Activated T-cell treated with anti-CD3 and anti-CD28 coated beads for 1 hour (primary cell): ENCODE results near the gene PRAMEF9.
"Not testable (repeated sequence)": the region's sequence is repeated elsewhere in the genome, so short reads cannot be mapped to it uniquely, and the experiment has no call there.

Experiments used
- DNase-seq: peaks from one replicate; pipeline ENCODE4 v3.0.0-alpha.2; 2020; ENCODE audit warnings: low read depth

Gene PRAMEF9

DNA sequence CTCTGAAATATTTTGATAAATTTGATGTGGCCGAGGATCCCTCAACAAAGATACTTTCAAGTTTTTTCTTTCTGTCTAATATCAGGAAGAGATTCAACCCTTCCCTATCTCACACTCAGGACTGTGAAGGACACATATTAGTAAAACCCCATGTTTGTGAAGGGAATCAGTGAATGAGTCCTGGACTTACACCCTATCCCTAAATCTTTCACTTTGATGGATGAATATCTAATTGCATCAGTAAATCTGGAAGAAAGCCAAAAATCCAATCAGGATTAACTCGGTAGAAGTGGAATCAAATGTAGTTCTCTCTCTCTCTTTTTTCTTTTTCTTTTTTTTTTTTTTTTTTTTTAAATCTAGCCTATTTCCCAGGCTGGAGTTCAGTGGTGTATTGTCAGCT, at the start of gene PRAMEF9:
Gene PRAMEF9 (plus strand): TSS at position 301 of the 400 bp plus-strand sequence. CDS start 3,433 bp downstream, outside the sequence.
- DNase-seq: not testable (repeated sequence)

DNA sequence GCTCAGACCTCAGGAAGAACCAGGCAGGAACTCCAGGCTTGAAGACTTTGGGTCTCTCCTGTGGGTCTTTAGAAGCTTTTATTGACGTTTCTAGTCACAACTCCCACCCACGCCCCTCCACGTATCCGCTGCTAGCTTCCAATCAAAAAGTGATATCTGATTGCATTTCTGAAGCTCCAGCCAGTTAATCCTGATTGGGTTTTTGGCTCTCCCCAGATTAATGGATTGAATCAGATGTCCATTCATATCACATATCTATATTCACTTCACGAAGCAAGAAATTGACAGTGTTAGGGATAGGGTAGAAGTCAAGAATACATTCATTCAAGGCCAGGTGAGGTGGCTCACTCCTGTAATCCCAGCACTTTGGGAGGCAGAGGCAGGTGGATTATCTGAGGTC, 15.7 kb upstream of the PRAMEF9 start, which contains the start of gene PRAMEF26:
Gene PRAMEF26 (minus strand): TSS at position 101 of the 400 bp plus-strand sequence. CDS start 2,914 bp downstream, outside the sequence.
- DNase-seq: not testable (repeated sequence)

DNA sequence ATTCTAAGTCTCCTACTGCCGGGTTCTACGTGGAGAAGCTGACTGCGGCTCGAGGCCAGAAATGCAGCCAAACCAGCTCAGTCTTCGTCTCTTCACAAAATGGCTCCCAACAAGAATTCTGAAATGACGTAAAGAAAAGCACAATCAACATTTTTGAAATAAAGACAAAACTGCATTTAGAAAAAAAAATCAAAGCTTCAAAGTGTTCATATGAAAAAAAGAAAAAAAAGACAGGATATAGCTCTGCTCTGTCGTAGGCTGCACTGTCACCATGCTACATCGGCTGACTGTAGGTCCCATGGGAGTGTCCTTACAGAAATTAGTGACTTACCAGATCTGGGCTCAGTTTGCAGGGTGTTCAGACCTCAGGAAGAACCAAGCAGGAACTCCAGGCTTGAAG, 6.1 kb upstream of the PRAMEF9 start, which contains the start of gene HNRNPCL4:
Gene HNRNPCL4 (minus strand): TSS at position 101 of the 400 bp plus-strand sequence. CDS start 164 bp downstream, outside the sequence.
- DNase-seq: not testable (repeated sequence)

DNA sequence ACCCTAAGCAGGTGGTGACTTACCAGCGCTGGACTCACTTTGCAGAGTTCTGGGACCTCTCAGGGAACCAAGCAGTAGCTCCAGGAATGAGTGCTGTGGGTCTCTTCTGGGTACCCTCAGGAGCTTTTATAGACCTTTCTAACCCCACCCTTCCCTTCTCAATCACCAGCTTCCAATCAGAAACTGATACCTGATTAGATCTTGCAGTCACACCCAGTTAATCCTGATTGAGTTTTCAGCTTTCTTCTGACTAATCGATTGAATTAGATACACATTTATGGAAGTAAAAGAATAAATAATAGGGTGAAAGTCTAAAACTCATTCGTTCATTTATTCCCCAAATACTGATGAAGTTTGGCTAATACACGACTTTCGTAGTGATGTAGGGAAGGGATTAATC, 29.7 kb downstream of the PRAMEF9 start, which contains the start of gene PRAMEF13:
Gene PRAMEF13 (minus strand): TSS at position 101 of the 400 bp plus-strand sequence. CDS start 1,820 bp downstream, outside the sequence.
- DNase-seq: not testable (repeated sequence)

DNA sequence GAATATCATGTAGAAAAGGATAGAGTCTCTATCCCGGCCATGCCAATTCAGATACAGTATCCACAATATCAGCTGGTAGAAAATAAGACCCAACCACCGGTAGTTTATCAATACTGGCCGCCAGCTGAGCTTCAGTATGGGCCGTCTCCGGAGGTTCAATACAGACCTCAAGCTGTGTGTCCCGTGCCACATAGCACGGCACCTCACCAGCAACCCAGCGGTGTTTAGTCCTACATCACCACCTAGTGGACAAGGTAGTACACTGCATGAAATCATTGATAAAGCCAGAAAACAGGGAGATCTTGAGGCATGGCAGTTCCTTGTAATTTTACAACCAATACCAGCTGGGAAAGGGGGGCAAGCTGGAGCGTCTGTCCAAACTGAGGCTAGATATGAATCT, 37.1 kb downstream of the PRAMEF9 start:
- DNase-seq: not testable (repeated sequence)

DNA sequence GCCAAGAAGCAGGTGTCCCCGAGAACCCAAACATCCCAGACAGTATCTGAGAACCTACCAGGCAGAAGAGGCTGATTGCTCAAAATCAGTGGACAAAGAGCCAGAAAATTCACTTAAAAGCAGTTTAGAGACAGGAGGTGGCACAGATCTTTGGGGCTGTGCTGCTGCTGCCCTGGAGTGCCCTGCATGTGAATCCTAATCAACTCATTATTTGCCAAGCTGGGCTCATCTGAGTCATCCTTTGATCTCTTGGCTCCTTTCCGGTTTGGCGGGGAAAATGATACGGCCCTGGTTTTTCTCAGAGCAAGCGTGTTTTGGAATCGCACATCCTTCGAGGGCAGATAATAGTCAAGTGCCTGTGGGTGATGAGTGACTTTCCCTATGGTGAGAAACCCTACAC, 45.0 kb downstream of the PRAMEF9 start:
- not testable (repeated sequence) for DNase-seq

DNA sequence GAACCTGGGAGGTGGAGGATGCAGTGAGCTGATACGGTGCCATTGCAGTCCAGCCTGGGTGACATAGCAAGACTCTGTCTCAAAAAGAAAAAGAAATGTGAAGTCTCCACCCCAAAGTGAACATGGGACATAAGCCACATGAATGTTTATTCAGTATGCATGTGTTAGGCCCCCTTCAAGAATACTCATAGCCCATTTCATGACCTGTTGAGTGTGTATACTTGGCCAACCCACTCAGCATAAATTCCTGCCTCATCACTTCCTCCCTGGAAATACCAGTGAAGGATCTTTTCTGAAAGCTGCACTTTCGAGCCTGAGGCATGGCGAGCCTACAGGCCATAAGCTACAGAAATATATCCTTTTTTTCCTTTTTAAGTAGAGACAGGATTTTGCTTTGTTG, 47.6 kb downstream of the PRAMEF9 start:
- DNase-seq: not testable (repeated sequence)

DNA sequence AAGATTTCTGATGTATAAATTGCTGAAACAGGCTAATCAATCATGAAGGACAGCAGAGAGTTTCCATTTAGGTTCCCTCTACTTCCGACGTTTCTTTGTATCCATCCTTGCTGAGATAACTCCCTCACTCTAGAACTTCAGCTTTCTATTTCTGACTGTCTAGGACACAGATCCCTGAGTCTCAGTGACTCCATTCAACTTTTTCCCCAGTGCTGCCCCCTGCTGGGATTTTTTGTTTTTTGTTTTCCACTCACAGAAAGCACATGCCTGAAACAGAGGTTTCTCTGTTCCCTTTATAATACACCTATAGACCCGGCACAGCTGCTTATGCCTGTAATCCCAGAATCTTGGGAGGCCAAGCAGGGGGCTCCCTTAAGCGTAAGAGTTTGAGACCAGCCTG, 51.1 kb downstream of the PRAMEF9 start:
- DNase-seq: not testable (repeated sequence)

DNA sequence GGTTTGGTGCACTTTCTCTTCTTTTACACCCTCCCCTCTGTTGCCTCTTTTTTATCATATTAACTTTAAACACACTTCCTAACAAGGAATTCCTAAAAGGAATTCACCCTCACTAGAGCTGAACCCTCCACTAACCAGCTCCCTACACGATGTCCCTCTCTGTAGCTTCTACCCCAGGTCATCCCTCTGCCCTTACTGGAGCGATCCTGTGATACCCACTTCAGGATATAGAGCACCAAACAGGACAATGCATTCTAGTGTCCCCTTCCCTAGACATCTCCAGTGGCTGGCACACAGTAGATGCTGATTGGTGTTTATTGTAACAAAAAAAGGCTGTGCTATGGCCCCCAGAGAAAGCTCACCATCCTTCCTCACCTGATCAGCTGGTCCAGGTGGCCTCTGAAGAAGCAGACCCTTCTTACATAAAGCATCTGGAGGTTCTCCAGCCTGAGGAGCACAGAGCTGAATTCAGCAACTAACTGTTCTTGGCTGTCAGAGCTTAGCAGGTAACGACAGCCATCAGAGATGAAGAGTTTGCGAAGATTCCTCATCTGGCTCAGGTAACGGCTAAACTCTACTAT, 52.9 kb downstream of the PRAMEF9 start:
- no peak for DNase-seq

DNA sequence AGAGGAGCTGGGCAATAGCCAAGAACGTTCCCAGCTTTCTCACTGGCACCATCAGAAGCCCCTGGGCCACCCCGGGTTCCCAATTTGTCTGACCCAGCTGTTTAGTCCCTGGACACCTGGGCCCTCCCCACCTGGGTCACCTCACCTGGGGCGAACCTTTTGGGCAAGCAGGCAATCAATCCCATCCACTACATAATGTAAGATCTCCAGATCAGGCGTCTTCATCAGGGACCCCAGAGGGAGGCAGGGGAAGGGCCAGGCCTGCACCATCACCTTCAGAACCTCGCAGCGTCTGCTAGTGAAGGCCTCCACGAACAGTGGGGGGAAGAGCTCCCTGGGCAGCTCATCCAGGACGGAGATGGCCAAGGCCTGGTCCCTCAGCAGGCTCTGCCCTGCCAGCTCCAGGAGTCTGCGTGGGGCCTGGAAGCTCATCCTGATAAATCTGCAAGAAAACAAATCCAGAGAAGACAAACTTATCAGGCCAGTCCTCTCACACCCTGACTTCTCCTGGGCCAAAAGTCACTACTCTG, 54.1 kb downstream of the PRAMEF9 start, which contains the start of gene PRAMEF18:
Gene PRAMEF18 (minus strand): TSS at position 480 of the 530 bp plus-strand sequence. CDS start 48 bp downstream, at position 432.
- not testable (repeated sequence) for DNase-seq

DNA sequence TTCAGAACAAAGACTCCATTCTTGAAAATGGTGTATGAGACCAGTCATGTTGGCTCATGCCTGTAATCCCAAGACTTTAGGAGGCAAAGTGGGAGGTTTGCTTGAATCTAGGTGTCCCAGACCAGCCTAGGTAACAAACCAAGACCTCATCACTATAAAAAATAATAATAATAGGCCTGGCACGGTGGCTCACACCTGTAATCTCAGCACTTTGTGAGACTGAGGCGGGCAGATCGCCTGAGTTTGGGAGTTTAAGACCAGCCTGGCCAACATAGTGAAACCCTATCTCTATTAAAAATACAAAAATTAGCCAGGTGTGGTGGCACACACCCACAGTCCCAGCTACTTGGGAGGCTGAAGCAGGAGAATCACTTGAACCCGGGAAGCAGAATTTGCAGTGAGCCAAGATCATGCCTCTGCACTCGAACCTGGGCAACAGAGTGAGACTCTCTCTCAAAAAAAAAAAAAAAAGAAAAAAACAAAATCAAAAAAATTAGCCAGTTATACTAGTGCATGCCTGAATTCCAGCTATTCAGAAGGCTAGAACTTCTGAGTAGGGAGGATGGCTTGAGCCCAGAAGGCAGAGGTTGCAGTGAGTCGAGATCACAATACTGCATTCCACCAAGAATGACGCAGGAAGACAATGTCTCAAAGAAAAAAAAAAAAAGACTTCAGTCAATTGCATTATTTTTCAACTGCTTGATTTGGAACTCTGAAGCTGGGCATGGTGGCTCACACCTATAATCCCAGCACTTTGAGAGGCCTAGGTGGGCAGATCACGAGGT, 55.8 kb downstream of the PRAMEF9 start:
- not testable (repeated sequence) for DNase-seq

DNA sequence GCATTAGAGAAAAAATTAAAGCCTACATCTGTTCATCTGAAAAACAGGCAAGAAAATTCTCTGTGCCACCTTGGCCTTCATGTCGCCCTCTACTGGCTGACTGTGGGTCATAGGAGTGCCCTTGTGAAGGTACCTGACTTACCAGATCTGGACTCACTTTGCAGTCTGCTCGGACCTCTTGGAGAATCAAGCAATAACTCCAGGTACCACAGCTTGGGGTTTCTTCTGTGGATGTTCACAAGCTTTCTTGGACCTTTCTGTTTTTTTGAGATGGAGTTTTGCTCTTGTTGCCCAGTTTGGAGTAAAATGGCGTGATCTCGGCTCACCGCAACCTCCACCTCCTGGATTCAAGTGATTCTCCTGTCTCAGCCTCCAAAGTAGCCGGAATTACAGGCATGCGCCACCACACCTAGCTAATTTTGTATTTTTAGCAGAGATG, 56.7 kb downstream of the PRAMEF9 start:
- peak; percentile 23 for DNase-seq
